ENCODE results near the gene CDR2.

DNA sequence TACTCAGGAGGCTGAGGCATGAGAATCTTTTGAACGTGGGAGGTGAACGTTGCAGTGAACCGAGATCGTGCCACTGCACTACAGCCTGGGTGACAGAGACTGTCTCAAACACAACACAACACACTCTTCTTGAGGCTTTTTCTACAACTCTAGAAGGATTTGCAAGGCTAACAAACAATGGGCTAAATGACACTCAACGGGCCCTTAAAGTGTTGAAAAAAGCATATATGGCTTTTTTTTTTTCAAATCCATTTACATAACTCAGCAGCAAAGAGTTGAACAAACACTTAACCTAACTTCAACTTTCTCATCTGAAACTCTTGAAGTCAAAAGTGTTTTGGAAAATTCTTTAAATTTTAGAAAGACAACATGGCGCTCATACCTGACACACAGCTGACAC lies 22.3 kb downstream of the CDR2 start:
- TF ChIP-seq, protein P1, sequence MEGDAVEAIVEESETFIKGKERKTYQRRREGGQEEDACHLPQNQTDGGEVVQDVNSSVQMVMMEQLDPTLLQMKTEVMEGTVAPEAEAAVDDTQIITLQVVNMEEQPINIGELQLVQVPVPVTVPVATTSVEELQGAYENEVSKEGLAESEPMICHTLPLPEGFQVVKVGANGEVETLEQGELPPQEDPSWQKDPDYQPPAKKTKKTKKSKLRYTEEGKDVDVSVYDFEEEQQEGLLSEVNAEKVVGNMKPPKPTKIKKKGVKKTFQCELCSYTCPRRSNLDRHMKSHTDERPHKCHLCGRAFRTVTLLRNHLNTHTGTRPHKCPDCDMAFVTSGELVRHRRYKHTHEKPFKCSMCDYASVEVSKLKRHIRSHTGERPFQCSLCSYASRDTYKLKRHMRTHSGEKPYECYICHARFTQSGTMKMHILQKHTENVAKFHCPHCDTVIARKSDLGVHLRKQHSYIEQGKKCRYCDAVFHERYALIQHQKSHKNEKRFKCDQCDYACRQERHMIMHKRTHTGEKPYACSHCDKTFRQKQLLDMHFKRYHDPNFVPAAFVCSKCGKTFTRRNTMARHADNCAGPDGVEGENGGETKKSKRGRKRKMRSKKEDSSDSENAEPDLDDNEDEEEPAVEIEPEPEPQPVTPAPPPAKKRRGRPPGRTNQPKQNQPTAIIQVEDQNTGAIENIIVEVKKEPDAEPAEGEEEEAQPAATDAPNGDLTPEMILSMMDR (IDR thresholded peaks at IDR 0.05) = no peak
- no peak for TF ChIP-seq POLR2AphosphoS5 (IDR thresholded peaks at IDR 0.05)
- no peak for TF ChIP-seq POLR2A (IDR thresholded peaks at IDR 0.05)
- TF ChIP-seq EP300 (IDR thresholded peaks at IDR 0.05) = no peak
